ENCODE data around the gene SLC14A1.

GRCh38 chr18:45686891-45687611 lies 36.9 kb upstream of the SLC14A1 start:
- TF ChIP-seq GATA2 (IDR thresholded peaks at IDR 0.05; ENCODE audit: low read depth, low read length) = no peak
- no peak for TF ChIP-seq GATA3 (IDR thresholded peaks at IDR 0.05; ENCODE audit: low read depth, low read length)
